Cardiac muscle cell (in vitro differentiated cells and primary cell): ENCODE measurements around the gene RRAS. TPM values are rescaled to one million over a fixed set of nuclear protein-coding genes. Genes with fewer than 3 reads are reported as not detected.

ENCODE experiments used
- DNase-seq, 2 donors: peaks; one replicate each; pipeline versions ENCODE4 v3.0.0 to v3.0.0-alpha.2; 2010 to 2017; ENCODE audit warnings: low read depth in 1 of 2, low spot score in 1 of 2
- H3K27ac ChIP-seq: fragments of 200-600 bp; sonication (generic); 2 replicates; pipeline ENCODE4 v1.5.1; 2016
- H3K27me3 ChIP-seq: fragments of 200-600 bp; sonication (generic); 2 replicates; pipeline ENCODE4 v1.6.0; 2016; ENCODE audit warnings: control low read depth
- H3K36me3 ChIP-seq: fragments of 200-600 bp; sonication (generic); 2 replicates; pipeline ENCODE4 v1.5.1; 2016; ENCODE audit warnings: control low read depth
- H3K4me1 ChIP-seq: fragments of 200-600 bp; sonication (generic); 2 replicates; pipeline ENCODE4 v1.8.1; 2017; ENCODE audit warnings: low read depth, mild to moderate bottlenecking, mixed run types
- H3K4me3 ChIP-seq: fragments of 200-600 bp; sonication (generic); 2 replicates; pipeline ENCODE4 v1.5.1; 2016; ENCODE audit warnings: mild to moderate bottlenecking
- H3K9me3 ChIP-seq: fragments of 200-600 bp; sonication (generic); 2 replicates; pipeline ENCODE4 v1.5.1; 2017; ENCODE audit warnings: low read depth, mild to moderate bottlenecking, control low read depth
- polyA plus RNA-seq: library from polyadenylated mRNA; unstranded; fragments of >200 nt; fragmentation: Nextera tagmentation; extraction: Ambion mirVana; gene quantifications from 2 replicates; pipeline ENCODE4 v1.2.1, GENCODE V29; 2016
- total RNA-seq: library from RNA; depleted of rRNA; stranded (reverse); fragments of >200 nt; gene quantifications from 2 replicates; pipeline ENCODE4 v1.2.3, GENCODE V29; 2016
- TF ChIP-seq, protein P1 (sequence below): IDR thresholded peaks from 2 replicates; pipeline ENCODE4 v1.5.1; 2012; ENCODE audit warnings: low read depth, mild to moderate bottlenecking, low read length

Gene RRAS
- total and polyA plus RNA-seq, 2 experiments from 2014 or later, result 41.3 to 80.1 TPM

DNA sequence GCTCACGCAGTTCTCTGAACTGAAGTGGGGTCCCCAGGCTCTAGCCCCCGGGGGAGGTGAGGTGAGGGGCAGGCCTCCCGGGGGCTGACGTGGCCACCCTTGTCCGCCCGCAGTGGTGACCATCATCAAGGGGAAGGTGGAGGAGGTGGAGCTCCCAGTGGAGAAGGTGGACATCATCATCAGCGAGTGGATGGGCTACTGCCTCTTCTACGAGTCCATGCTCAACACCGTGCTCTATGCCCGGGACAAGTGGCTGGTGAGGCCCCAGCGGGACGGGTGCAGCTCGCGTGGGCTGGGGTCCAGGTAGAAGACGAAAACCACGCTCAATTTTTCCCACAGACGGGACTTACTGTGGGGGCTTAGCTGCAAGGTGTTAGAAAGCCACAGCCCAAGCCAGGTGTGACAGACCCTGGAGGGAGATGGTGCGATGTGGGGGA lies 43.9 kb upstream of the RRAS start:
- no peak overlapping the region for H3K27ac ChIP-seq
- DNase-seq, result no peak
- peaks cover 39% of the 10 kb centered on the region for H3K36me3 ChIP-seq
- H3K4me1 ChIP-seq, result peaks cover 10% of the 10 kb centered on the region
- TF ChIP-seq, protein P1, sequence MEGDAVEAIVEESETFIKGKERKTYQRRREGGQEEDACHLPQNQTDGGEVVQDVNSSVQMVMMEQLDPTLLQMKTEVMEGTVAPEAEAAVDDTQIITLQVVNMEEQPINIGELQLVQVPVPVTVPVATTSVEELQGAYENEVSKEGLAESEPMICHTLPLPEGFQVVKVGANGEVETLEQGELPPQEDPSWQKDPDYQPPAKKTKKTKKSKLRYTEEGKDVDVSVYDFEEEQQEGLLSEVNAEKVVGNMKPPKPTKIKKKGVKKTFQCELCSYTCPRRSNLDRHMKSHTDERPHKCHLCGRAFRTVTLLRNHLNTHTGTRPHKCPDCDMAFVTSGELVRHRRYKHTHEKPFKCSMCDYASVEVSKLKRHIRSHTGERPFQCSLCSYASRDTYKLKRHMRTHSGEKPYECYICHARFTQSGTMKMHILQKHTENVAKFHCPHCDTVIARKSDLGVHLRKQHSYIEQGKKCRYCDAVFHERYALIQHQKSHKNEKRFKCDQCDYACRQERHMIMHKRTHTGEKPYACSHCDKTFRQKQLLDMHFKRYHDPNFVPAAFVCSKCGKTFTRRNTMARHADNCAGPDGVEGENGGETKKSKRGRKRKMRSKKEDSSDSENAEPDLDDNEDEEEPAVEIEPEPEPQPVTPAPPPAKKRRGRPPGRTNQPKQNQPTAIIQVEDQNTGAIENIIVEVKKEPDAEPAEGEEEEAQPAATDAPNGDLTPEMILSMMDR, result no peak
- no peaks in the 10 kb centered on the region for H3K9me3 ChIP-seq
- H3K4me3 ChIP-seq, result no peak overlapping the region
- H3K27me3 ChIP-seq, result no peaks in the 10 kb centered on the region

DNA sequence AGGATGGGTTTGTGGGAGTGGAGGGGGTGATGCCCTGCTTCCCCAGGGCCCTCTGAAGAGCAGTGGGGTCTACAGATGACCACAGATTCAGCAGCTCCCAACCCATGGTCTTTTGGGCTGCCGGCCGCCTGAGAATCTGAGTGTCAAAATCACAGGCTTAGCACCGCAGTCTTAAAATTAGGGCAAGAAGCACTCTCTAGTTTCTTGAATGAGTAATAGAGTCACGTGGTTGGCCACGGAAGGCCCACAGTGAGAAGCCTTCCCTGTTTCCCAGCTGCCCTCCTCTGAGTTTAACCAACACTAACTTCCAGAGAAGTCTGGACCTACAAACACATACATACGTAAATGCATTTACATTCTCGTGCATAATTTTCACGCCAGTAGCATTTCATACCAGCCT lies 42.3 kb upstream of the RRAS start:
- peaks cover 39% of the 10 kb centered on the region for H3K36me3 ChIP-seq
- H3K27me3 ChIP-seq, result no peaks in the 10 kb centered on the region
- no peak for DNase-seq
- no peaks in the 10 kb centered on the region for H3K9me3 ChIP-seq
- peaks cover 10% of the 10 kb centered on the region for H3K4me1 ChIP-seq
- no peak overlapping the region for H3K27ac ChIP-seq
- H3K4me3 ChIP-seq, result no peak overlapping the region
- TF ChIP-seq, protein P1, result no peak

DNA sequence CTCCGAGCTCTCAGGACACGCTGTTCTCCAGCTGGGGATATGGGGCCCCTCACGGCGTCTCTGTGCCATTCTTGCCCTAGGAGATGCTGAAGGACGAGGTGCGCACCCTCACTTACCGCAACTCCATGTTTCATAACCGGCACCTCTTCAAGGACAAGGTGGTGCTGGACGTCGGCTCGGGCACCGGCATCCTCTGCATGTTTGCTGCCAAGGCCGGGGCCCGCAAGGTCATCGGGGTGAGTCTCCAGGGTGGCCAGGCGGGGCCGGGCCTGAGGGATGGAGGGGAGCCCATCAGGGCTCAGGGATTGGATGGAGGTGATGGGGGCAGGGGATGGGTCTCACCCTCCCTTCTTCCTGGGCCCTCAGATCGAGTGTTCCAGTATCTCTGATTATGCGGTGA lies 41.9 kb upstream of the RRAS start:
- DNase-seq, result no peak
- H3K4me1 ChIP-seq, result peaks cover 10% of the 10 kb centered on the region
- H3K36me3 ChIP-seq, result peaks cover 39% of the 10 kb centered on the region
- no peaks in the 10 kb centered on the region for H3K9me3 ChIP-seq
- TF ChIP-seq, protein P1, result no peak
- H3K27me3 ChIP-seq, result no peaks in the 10 kb centered on the region
- H3K27ac ChIP-seq, result no peak overlapping the region
- no peak overlapping the region for H3K4me3 ChIP-seq

DNA sequence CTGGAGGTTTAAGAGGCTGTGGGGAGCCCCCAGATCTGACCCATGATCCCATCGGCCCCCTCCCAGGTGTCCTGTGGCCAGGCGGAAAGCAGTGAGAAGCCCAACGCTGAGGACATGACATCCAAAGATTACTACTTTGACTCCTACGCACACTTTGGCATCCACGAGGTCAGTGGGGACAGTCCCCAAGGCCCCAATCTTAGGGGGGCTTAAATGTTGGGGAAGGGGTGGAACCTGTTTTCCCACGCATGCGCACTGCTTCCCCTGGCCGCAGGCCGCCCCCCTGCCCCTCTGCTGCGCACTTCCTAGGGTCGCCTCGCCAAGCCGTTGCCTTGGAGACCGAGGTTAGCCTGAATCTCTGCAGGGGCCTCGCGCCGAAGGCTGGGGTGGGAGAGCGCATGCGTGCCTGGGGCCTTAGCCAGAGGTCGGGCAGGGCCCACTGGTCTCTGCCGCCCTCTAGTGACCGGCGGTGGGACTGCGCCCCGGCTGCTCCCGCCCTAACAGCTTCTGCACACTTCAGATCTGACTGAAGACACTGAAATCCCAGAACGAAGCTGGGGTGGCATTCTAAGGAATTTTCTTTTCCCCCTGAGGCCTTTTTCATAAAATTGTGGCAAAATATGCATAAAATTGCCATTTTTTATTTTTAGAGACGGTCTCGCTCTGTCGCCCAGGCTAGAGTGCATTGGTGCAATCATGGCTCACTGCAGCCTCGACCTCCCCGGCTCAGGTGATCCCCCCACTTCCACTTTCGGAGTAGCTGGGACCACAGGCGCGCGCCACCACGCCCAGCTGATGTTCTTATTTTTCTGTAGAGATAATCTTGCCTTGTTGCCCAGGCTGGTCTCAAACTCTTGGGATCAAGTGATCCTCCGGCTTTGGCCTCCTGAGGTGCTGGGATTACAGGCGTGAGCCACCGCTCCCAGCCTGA lies 40.7 kb upstream of the RRAS start:
- H3K27me3 ChIP-seq, result no peaks in the 10 kb centered on the region
- peak overlapping the region; percentile 74 for H3K27ac ChIP-seq
- H3K36me3 ChIP-seq, result peaks cover 34% of the 10 kb centered on the region
- no peak overlapping the region for H3K4me3 ChIP-seq
- TF ChIP-seq, protein P1, result peak; percentile 99
- no peaks in the 10 kb centered on the region for H3K9me3 ChIP-seq
- DNase-seq, result peak; percentile 91 to 96
- peaks cover 10% of the 10 kb centered on the region for H3K4me1 ChIP-seq

DNA sequence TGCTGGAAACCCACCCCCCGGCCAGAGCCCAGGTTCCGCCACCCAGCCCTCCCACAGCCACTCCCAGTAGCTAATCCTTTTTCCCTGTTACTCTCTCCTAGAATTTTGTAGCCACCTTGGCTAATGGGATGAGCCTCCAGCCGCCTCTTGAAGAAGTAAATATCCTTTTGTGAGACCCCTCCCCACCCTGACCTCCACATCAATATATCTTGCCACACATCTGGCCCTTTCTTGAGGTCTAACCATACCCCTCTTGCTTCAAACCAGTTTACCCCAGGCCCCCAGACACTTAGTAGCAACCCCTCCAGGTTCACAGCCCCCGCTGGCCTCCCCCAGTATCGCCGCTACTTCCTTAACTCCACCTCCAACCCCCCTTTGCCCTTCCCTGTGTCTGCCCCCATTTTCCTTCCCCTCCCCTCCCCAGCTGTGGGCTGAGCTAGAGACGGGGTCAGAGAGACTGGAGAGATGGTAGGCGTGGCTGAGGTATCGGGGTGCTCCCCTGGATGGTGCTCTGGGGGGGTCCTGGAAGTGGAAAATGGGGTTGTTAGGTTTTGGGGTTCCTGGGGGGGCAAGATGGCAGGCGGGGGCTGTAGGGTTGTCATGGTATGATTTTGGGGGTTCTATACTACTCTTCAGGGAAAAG lies 39.9 kb upstream of the RRAS start:
- TF ChIP-seq, protein P1, result no peak
- DNase-seq, result no peak
- H3K36me3 ChIP-seq, result peaks cover 29% of the 10 kb centered on the region
- peak overlapping the region; percentile 74 for H3K27ac ChIP-seq
- peaks cover 10% of the 10 kb centered on the region for H3K4me1 ChIP-seq
- H3K4me3 ChIP-seq, result no peak overlapping the region
- H3K27me3 ChIP-seq, result no peaks in the 10 kb centered on the region
- no peaks in the 10 kb centered on the region for H3K9me3 ChIP-seq
